HCT116 (cell line): ENCODE results near the gene SMYD4. TPM values are rescaled to one million over a fixed set of nuclear protein-coding genes. Genes with fewer than 3 reads are reported as not detected.

Source experiments
- ATAC-seq: fragments of 200-7000 bp; cut with Tn5 transposase; 2 replicates; pipeline ENCODE4 v1.9.1; 2020; ENCODE audit warnings: mild to moderate bottlenecking, moderate library complexity
- BruUV-seq: library from RNA; stranded (reverse); fragments of 400-500 nt; replicated peaks from 2 replicates; lab custom pipeline; 2021; lab: Mats Ljungman, UMichigan
- CTCF ChIA-PET: fragments of 300-600 bp; sonication (Branson Sonifier 250); formaldehyde crosslinking; loops from one replicate; lab custom pipeline; 2021; ENCODE audit warnings: antibody characterized with exemption; lab: Charles Lee
- POLR2A ChIA-PET: fragments of 300-600, 350-600 bp; sonication (Branson Sonifier 250); formaldehyde crosslinking; loops from one replicate; lab custom pipeline; 2021; ENCODE audit warnings: antibody characterized with exemption; lab: Charles Lee
- RAD21 ChIA-PET, 2 experiments: fragments of 300-600 bp; sonication (Branson Sonifier 250); formaldehyde crosslinking; loops; one replicate each; lab custom pipeline; 2023; ENCODE audit warnings: low total read pairs in 2 of 2; ENCODE audit not compliant: uncharacterized antibody in 2 of 2, unreplicated experiment in 2 of 2, low non-redundant PET in 1 of 2; lab: Charles Lee
- DNase-seq: peaks from one replicate; pipeline ENCODE4 v3.0.0-alpha.2; 2010; ENCODE audit warnings: low read depth, low spot score
- H2AFZ ChIP-seq: fragments of 200-600 bp; shearing (Covaris generic), sonication (generic); 2 replicates; pipeline ENCODE4 v1.6.1; 2017; ENCODE audit warnings: low read depth, mixed run types, mixed read lengths, antibody characterized with exemption, low read length; ENCODE audit not compliant: poor library complexity, severe bottlenecking
- H3K27ac ChIP-seq: 2 replicates; pipeline ENCODE4 v1.5.1; 2012; ENCODE audit warnings: low read depth, low read length
- H3K27me3 ChIP-seq: fragments of 200-600 bp; sonication (generic); 2 replicates; pipeline ENCODE4 v1.6.1; 2016; ENCODE audit warnings: mixed run types, low read length, mixed read lengths; ENCODE audit not compliant: insufficient read depth
- H3K36me3 ChIP-seq, 2 experiments: fragments of 200-500 bp in 1 of 2; fragments of 200-600 bp in 1 of 2; sonication (Bioruptor generic) in 1 of 2; sonication (generic) in 1 of 2; 2 replicates each; pipeline versions ENCODE4 v1.5.1 to v1.6.1; 2014 to 2016; ENCODE audit warnings: low read length in 2 of 2, inconsistent platforms in 1 of 2, mixed read lengths in 1 of 2, mixed run types in 1 of 2; ENCODE audit not compliant: insufficient read depth in 2 of 2, control insufficient read depth in 1 of 2
- H3K4me1 ChIP-seq, 2 experiments: fragments of 200-600 bp in 1 of 2; sonication (generic) in 1 of 2; 2 replicates each; pipeline versions ENCODE4 v1.5.1 to v1.6.1; 2012 to 2017; ENCODE audit warnings: low read length in 2 of 2, inconsistent platforms in 1 of 2, mild to moderate bottlenecking in 1 of 2, mixed read lengths in 1 of 2, mixed run types in 1 of 2, moderate library complexity in 1 of 2; ENCODE audit not compliant: insufficient read depth in 2 of 2, control insufficient read depth in 1 of 2
- H3K4me2 ChIP-seq: fragments of 200-600 bp; sonication (generic); 2 replicates; pipeline ENCODE4 v1.6.1; 2017; ENCODE audit warnings: mixed run types, low read length, mixed read lengths
- H3K4me3 ChIP-seq, 2 experiments: fragments of 200-600 bp in 1 of 2; sonication (generic) in 1 of 2; replicated peaks in 1 of 2; 2 replicates each; pipeline ENCODE4 v1.5.1; 2011 to 2016; ENCODE audit warnings: low read length in 2 of 2, control low read depth in 1 of 2, low read depth in 1 of 2, mild to moderate bottlenecking in 1 of 2, mixed read lengths in 1 of 2, mixed run types in 1 of 2
- H3K79me2 ChIP-seq: fragments of 200-600 bp; sonication (generic); 2 replicates; pipeline ENCODE4 v1.6.1; 2017; ENCODE audit warnings: mild to moderate bottlenecking, mixed run types, low read length, moderate library complexity, mixed read lengths; ENCODE audit not compliant: insufficient read depth
- H3K9ac ChIP-seq: fragments of 200-600 bp; sonication (generic); 2 replicates; pipeline ENCODE4 v1.6.1; 2016; ENCODE audit warnings: low read length, mixed read lengths
- H3K9me2 ChIP-seq: fragments of 200-600 bp; sonication (generic), shearing (Covaris generic); 2 replicates; pipeline ENCODE4 v1.6.1; 2017; ENCODE audit warnings: mixed run types, mild to moderate bottlenecking, moderate library complexity; ENCODE audit not compliant: insufficient read depth
- H3K9me3 ChIP-seq, 2 experiments: fragments of 200-500 bp in 1 of 2; fragments of 200-600 bp in 1 of 2; sonication (Bioruptor generic) in 1 of 2; sonication (generic) in 1 of 2; 2 replicates each; pipeline ENCODE4 v1.6.1; 2014 to 2017; ENCODE audit warnings: low read length in 2 of 2, mixed read lengths in 2 of 2, inconsistent platforms in 1 of 2, low read depth in 1 of 2, mild to moderate bottlenecking in 1 of 2, mixed run types in 1 of 2, moderate library complexity in 1 of 2; ENCODE audit not compliant: control insufficient read depth in 1 of 2, insufficient read depth in 1 of 2
- H4K20me1 ChIP-seq: fragments of 200-600 bp; sonication (generic), shearing (Covaris generic); 2 replicates; pipeline ENCODE4 v1.6.1; 2017; ENCODE audit warnings: mixed run types, mild to moderate bottlenecking, moderate library complexity; ENCODE audit not compliant: insufficient read depth
- ELF1 ChIP-seq: IDR thresholded peaks from 2 replicates; pipeline ENCODE4 v1.6.1; 2012; ENCODE audit warnings: low read depth, borderline replicate concordance
- MAX ChIP-seq: IDR thresholded peaks from 2 replicates; pipeline ENCODE4 v1.6.1; 2012
- POLR2A ChIP-seq: IDR thresholded peaks from 2 replicates; pipeline ENCODE4 v1.7.0; 2011; ENCODE audit warnings: borderline replicate concordance; ENCODE audit not compliant: insufficient read depth, insufficient read length; ENCODE audit errors: extremely low read depth
- REST ChIP-seq: IDR thresholded peaks from 2 replicates; pipeline ENCODE4 v1.6.1; 2012; ENCODE audit warnings: low read depth
- YY1 ChIP-seq: IDR thresholded peaks from 2 replicates; pipeline ENCODE4 v1.6.1; 2011; ENCODE audit warnings: low read length, low read depth, moderate library complexity, mild to moderate bottlenecking; ENCODE audit not compliant: insufficient replicate concordance; ENCODE audit errors: extremely low read depth
- ZFX ChIP-seq: fragments of 450-650 bp; IDR thresholded peaks from 2 replicates; pipeline ENCODE4 v1.6.1; 2017
- ZNF274 ChIP-seq: fragments of 200-500 bp; sonication (Bioruptor generic); IDR thresholded peaks from 2 replicates; pipeline ENCODE4 v1.6.1; 2014; ENCODE audit warnings: mild to moderate bottlenecking, low read depth, low read length, inconsistent platforms
- intact Hi-C: fragments of 100-400 bp; cut with micrococcal nuclease; formaldehyde crosslinking; loops from 2 replicates; pipeline ENCODE4 v1.10.0; 2022
- total RNA-seq: library from RNA; stranded (reverse); gene quantifications from one replicate; pipeline ENCODE4 v1.2.1, GENCODE V29; 2021; ENCODE audit not compliant: unreplicated experiment

The SMYD4 gene
- total RNA-seq, 1 experiment from 2014 or later = 16.9 TPM

- H3K9me3 ChIP-seq = no peaks in the 10 kb centered on the region
- H3K4me2 ChIP-seq = no peak overlapping the region
- H3K9me2 ChIP-seq = no peaks in the 10 kb centered on the region
- no peak overlapping the region for H2AFZ ChIP-seq
- no peak for ATAC-seq
- no peak overlapping the region for H3K27ac ChIP-seq
- BruUV-seq = no TSS peak
- no peaks in the 10 kb centered on the region for H3K27me3 ChIP-seq
- H3K36me3 ChIP-seq = peaks cover 10 to 27% of the 10 kb centered on the region in 2 experiments; a peak in 3 of 4 replicates
- intact Hi-C loops = loop anchor here (5.0 to 10.0 kb wide), 2 partner anchors 146 to 203 kb away; partner anchors contain the start of gene WDR81
- no peak for TF ChIP-seq POLR2A
- no peak for TF ChIP-seq YY1
- TF ChIP-seq ELF1 = no peak
- no peak for TF ChIP-seq REST
- TF ChIP-seq ZNF274 = no peak
- TF ChIP-seq MAX = no peak
- no peak for TF ChIP-seq ZFX
- TF ChIP-seq, all 23 proteins: peak for 0
- no peak for DNase-seq
- Histone ChIP-seq H3K4me3 (no peak overlapping the region), H3K79me2 (peaks cover 37% of the 10 kb centered on the region), H4K20me1 (no peaks in the 10 kb centered on the region), H3K4me1 (no peaks in the 10 kb centered on the region), H3K9ac (no peak overlapping the region)
- POLR2A ChIA-PET = interaction anchor here (0.6 kb wide), 1 partner anchor 684 kb away, joined by 3 read pairs; no protein-coding TSS in a partner anchor
- RAD21 ChIA-PET = no interaction called here
- CTCF ChIA-PET = interaction anchor here (0.9 kb wide), 1 partner anchor 11 kb away, joined by 3 read pairs; no protein-coding TSS in a partner anchor
Measured at GRCh38 chr17:1868090-1868489, 38.4 kb upstream of the SMYD4 start.
